Measurements from ENCODE around the gene ENO1.

DNA sequence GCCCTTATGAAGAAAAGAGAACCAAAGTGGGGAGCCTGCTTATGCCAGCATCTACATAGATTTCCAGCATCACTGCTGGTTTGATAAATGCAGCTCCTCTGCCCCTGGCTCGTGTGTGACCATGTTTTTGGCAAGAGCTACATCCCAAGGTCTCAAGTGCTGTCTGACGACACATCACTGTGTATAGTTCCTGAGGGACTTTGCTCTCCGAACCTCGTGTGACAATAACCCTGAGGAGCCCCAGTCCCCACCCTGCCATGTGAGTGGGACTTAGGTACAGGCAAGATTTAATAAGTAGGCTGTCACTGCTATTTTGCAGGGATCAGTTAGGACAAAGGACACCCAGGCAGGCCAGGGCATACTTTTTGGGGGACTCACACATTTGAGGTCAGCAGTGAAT is 32.2 kb downstream of the ENO1 start:
- TF ChIP-seq, protein P1, sequence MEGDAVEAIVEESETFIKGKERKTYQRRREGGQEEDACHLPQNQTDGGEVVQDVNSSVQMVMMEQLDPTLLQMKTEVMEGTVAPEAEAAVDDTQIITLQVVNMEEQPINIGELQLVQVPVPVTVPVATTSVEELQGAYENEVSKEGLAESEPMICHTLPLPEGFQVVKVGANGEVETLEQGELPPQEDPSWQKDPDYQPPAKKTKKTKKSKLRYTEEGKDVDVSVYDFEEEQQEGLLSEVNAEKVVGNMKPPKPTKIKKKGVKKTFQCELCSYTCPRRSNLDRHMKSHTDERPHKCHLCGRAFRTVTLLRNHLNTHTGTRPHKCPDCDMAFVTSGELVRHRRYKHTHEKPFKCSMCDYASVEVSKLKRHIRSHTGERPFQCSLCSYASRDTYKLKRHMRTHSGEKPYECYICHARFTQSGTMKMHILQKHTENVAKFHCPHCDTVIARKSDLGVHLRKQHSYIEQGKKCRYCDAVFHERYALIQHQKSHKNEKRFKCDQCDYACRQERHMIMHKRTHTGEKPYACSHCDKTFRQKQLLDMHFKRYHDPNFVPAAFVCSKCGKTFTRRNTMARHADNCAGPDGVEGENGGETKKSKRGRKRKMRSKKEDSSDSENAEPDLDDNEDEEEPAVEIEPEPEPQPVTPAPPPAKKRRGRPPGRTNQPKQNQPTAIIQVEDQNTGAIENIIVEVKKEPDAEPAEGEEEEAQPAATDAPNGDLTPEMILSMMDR (IDR thresholded peaks at IDR 0.05) = no peak
- TF ChIP-seq POLR2A (IDR thresholded peaks at IDR 0.05) = no peak
